ENCODE measurements around the gene INPP5A. TPM values are rescaled to one million over a fixed set of nuclear protein-coding genes. Genes with fewer than 3 reads are reported as not detected.

The INPP5A gene
- total RNA-seq, 1 experiment from 2014 or later: 16.6 TPM

DNA sequence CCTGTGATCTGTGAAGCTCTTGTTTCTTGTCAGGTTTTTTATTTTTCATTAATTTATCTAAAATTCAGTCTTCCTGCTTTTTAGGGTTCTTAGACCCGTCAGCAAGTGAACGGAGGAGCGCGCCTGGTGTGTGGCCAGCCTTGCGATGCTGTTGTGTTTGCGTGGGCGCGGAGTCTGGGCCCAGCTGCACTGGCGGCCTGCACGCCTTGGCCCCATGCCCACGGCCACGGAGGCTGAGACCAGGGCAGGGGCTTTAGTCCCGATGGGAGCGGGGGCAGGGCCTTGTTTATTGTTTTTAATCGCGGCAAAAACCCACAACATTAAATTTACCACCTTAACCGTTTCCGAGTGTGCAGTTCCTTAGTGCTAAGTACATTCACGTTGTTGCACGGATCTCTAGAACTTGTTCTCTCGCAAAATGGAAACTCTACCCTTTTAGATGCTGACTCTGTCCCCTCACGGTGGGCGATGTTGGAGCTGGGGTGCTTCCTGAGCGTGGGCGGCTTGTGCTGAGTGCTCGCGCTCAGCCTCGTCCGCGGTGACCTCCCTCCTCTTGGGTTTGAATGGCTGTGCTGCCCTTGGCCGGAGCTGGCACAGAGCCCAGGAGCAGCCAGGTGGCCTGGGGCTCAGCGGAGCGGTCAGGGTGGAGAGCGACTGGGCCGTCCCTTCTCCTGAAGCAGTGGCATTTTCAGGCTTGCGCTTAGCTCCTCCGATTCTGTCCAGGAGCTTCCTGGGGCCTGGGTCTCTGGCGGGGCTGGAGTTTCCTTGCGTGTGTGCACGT lies 69.1 kb downstream of the INPP5A start:
- no peak for DNase-seq
- intact Hi-C loops (cut with micrococcal nuclease; ENCODE audit: unreplicated experiment): no loop called here
- peaks cover 6% of the 10 kb centered on the region for H3K9me3 Mint-ChIP-seq (ENCODE audit: low read depth, unreplicated experiment)
- no peaks in the 10 kb centered on the region for H3K4me1 Mint-ChIP-seq (ENCODE audit: low read depth, unreplicated experiment)
- CTCF ChIA-PET: no interaction called here
- no peak for TF ChIP-seq CTCF (IDR thresholded peaks at IDR 0.05; ENCODE audit: unreplicated experiment)
- H3K27ac Mint-ChIP-seq (ENCODE audit: unreplicated experiment): no peak overlapping the region
- peaks cover 4% of the 10 kb centered on the region for H3K36me3 Mint-ChIP-seq (ENCODE audit: insufficient read depth, unreplicated experiment)
- no TSS peak for BruUV-seq (replicated peaks)
- no peaks in the 10 kb centered on the region for H3K27me3 Mint-ChIP-seq (ENCODE audit: unreplicated experiment)
- no peak overlapping the region for H3K4me3 Mint-ChIP-seq (ENCODE audit: low read depth, unreplicated experiment)

- peaks cover 6% of the 10 kb centered on the region for H3K9me3 Mint-ChIP-seq (ENCODE audit: low read depth, unreplicated experiment)
- TF ChIP-seq CTCF (IDR thresholded peaks at IDR 0.05; ENCODE audit: unreplicated experiment): no peak
- no TSS peak for BruUV-seq (replicated peaks)
- no peak overlapping the region for H3K27ac Mint-ChIP-seq (ENCODE audit: unreplicated experiment)
- no peaks in the 10 kb centered on the region for H3K4me1 Mint-ChIP-seq (ENCODE audit: low read depth, unreplicated experiment)
- DNase-seq: no peak
- intact Hi-C loops (cut with micrococcal nuclease; ENCODE audit: unreplicated experiment): no loop called here
- CTCF ChIA-PET: no interaction called here
- H3K36me3 Mint-ChIP-seq (ENCODE audit: insufficient read depth, unreplicated experiment): peaks cover 4% of the 10 kb centered on the region
- no peaks in the 10 kb centered on the region for H3K27me3 Mint-ChIP-seq (ENCODE audit: unreplicated experiment)
- H3K4me3 Mint-ChIP-seq (ENCODE audit: low read depth, unreplicated experiment): no peak overlapping the region
These were observed 69.9 kb downstream of the INPP5A start for GRCh38 chr10:132607491-132607890.

GRCh38 chr10:132607961-132608495 lies 70.4 kb downstream of the INPP5A start:
- Mint-ChIP-seq H3K36me3 (ENCODE audit: insufficient read depth, unreplicated experiment) (peaks cover 4% of the 10 kb centered on the region), H3K4me3 (ENCODE audit: low read depth, unreplicated experiment) (no peak overlapping the region), H3K4me1 (ENCODE audit: low read depth, unreplicated experiment) (no peaks in the 10 kb centered on the region), H3K27me3 (ENCODE audit: unreplicated experiment) (no peaks in the 10 kb centered on the region), H3K9me3 (ENCODE audit: low read depth, unreplicated experiment) (peaks cover 6% of the 10 kb centered on the region), H3K27ac (ENCODE audit: unreplicated experiment) (no peak overlapping the region)
- BruUV-seq (replicated peaks): no TSS peak
- CTCF ChIA-PET: no interaction called here
- intact Hi-C loops (cut with micrococcal nuclease; ENCODE audit: unreplicated experiment): no loop called here
- TF ChIP-seq CTCF (IDR thresholded peaks at IDR 0.05; ENCODE audit: unreplicated experiment): no peak
- no peak for DNase-seq

DNA sequence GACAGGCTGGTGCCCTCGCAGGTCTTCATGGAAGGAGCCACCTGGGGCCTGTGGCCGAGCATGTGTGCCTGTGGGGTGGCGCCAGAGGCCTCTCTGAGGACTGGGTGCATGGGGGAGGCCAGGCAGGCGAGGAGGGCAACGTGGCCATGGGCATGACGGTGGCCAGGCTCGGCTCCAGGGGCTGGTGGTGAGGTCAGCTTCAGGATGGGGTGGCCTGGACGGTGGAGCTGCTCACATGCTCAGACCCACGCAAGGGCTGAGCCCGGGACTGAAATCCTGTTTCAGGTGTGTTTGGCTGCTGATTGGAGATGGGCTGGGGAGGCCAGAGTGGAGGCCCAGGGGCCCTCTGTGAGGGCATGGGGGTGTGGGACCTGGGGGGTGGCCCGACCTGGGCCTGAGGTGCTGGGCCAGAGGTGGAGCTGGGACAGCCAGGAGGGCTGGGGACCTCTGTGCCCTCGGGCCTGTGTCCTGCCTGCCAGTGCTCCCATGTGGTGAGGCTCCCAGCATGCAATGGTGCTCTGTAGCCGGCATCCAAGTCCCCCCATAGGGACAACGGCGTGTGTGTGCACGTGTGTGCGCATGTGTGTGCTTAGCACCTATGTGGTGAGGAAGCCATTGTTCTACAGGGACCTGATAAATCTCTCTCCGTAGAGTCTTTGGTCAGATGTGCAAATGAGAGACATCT lies 71.1 kb downstream of the INPP5A start:
- H3K27me3 Mint-ChIP-seq (ENCODE audit: unreplicated experiment): no peaks in the 10 kb centered on the region
- no TSS peak for BruUV-seq (replicated peaks)
- no peak for TF ChIP-seq CTCF (IDR thresholded peaks at IDR 0.05; ENCODE audit: unreplicated experiment)
- intact Hi-C loops (cut with micrococcal nuclease; ENCODE audit: unreplicated experiment): no loop called here
- DNase-seq: no peak
- no peaks in the 10 kb centered on the region for H3K4me1 Mint-ChIP-seq (ENCODE audit: low read depth, unreplicated experiment)
- no peak overlapping the region for H3K4me3 Mint-ChIP-seq (ENCODE audit: low read depth, unreplicated experiment)
- peaks cover 4% of the 10 kb centered on the region for H3K36me3 Mint-ChIP-seq (ENCODE audit: insufficient read depth, unreplicated experiment)
- peaks cover 6% of the 10 kb centered on the region for H3K9me3 Mint-ChIP-seq (ENCODE audit: low read depth, unreplicated experiment)
- H3K27ac Mint-ChIP-seq (ENCODE audit: unreplicated experiment): no peak overlapping the region
- CTCF ChIA-PET: no interaction called here

Data from Calu3 (cell line).